GM18520 (cell line): ENCODE results near the gene MED25.

Experiments used
- ATAC-seq: cut with Tn5 transposase; IDR thresholded peaks from one replicate; pipeline ENCODE4 v1.9.1; 2021; ENCODE audit not compliant: unreplicated experiment

The MED25 gene

GRCh38 chr19:49817964-49818648, at the start of gene MED25:
TSS of gene MED25 (plus strand) at chr19:49818289. CDS start at chr19:49818342, 53 bp downstream.
- ATAC-seq = peak; percentile 53

DNA sequence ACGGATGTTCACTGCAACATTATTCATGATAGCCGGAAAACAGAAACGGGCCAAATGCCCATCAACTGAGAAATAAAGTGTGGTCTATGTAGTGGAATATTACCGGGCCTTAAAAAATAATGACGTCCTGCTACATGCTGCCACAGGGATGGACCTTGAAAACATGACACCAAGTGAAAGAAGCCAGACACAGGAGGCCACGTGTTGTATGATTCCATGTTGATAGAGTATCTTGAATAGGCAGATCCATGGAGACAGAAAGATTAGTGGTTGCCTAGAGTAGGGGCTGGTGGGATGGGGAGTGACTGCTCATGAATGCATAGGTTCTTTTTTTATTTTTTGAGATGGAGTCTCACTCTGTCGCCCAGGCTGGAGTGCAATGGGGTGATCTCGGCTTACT, 47.6 kb upstream of the MED25 start:
- no peak for ATAC-seq

- ATAC-seq = no peak
These were observed 46.4 kb upstream of the MED25 start for GRCh38 chr19:49771674-49772139.

GRCh38 chr19:49772850-49773432, 45.1 kb upstream of the MED25 start:
- no peak for ATAC-seq

- no peak for ATAC-seq
These were observed 44.3 kb upstream of the MED25 start for GRCh38 chr19:49773663-49774350.

GRCh38 chr19:49774969-49775368, 43.1 kb upstream of the MED25 start:
- no peak for ATAC-seq

DNA sequence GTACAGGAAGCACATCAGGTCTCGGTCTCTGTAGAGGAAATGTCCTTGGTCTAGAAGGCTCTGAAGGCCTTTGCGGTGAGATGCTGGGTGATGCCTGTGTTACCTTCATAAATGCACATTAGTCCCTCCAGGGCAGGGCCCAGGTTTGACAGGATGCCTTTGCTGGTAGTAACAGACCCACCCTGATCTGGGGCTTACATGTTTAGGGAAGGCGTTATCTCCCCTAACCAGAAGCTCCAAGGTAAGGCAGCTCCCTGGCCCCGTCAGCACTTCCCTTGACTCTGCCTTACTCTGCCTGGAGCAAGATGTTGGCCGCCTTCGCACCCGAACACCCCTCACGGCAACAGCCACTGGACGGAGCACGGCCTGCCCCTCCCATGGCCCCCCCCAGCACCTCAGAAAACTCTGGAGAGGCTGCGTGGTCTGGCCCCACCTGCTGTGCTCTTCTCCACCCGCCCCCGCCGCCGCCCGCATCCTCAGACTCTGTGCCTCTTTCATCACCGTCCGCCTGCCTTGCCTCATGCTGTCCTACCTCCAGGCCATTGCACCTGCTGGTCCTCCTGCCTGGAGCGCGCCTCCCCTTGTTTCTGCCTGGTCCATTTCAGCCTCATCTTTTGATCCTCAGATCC, 42.2 kb upstream of the MED25 start:
- ATAC-seq = no peak

DNA sequence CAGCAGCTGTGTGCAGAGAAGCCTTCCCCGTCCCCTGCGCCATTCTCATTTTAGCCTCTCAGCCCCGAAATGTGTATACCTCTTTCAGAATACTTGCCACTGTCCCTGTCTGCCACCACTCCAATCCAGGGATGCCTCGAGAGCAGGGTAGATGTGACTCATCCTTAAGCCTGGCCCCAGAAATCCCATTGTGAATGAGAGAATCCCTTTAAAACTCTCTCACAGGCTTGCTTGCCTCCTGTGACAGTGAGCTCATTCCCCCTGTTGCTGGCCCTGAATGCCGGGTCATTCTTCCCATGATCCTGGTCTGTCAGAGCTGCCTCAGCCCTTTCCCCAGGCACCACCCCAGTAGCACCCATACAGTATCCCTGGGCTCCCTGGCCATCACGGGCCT, 41.7 kb upstream of the MED25 start:
- no peak for ATAC-seq

DNA sequence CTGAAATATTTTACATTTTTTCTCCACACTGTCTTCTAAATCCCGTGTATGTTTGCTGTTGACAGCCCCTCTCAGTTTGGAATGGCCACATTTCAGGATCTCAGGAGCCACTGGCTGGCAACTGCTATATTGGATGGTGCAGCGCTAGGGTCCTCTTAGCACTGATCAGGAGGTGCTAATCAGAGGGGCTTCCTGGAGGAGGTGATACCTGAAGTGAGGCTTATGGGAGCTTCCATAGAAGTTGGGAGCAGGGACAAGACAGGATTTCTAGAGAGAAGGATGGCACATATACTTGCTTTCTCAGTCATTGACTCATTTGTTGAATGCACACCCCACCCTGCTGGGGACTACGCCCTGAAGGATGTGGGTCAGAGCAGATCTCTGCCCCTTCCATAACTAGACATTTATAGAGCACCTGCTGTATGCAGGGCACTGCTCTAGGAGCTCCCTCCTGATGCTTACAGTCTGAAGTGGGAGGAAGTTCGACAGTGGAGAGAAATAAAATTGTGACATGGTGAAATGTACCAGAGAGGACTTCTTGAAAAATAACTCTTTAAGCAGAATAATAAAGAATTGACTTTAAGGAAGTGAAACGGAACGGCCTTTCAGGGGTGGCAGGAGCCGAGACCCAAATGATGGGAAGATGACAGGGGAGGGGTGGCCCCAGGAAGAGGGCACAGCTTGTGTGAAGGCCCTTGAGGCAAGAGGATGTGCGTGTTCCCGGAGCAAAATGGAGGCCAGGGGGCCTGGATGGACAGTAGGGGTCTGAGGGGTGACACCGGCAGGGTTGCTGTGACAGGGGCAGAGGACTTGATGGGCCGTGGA, 38.1 kb upstream of the MED25 start:
- ATAC-seq = no peak

DNA sequence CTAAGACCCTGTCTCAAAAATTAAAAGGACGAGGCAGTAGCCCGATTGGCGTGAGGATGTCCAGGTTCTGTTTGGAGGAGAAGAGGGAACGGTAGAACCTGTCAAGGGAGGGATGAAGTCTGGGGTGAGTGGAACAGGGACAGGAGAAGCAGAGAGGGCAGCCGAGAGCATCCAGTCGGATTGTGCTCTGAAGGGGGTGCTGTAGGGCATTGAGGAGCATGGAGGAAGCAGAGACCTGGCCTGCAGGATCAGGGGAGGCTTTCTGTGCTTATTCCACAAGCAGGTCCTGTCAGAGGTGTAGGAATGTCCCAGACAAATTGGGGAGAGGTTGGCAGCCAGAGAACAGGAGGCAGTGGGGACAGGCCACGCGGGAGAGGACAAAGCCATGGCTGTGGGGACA, 37.2 kb upstream of the MED25 start:
- ATAC-seq = no peak

- no peak for ATAC-seq
These were observed 36.7 kb upstream of the MED25 start for GRCh38 chr19:49781394-49781793.

- ATAC-seq = no peak
These were observed 35.6 kb upstream of the MED25 start for GRCh38 chr19:49782515-49782914.

- ATAC-seq = no peak
These were observed 31.7 kb upstream of the MED25 start for GRCh38 chr19:49786376-49786820.

GRCh38 chr19:49787746-49788145, 30.3 kb upstream of the MED25 start:
- no peak for ATAC-seq

DNA sequence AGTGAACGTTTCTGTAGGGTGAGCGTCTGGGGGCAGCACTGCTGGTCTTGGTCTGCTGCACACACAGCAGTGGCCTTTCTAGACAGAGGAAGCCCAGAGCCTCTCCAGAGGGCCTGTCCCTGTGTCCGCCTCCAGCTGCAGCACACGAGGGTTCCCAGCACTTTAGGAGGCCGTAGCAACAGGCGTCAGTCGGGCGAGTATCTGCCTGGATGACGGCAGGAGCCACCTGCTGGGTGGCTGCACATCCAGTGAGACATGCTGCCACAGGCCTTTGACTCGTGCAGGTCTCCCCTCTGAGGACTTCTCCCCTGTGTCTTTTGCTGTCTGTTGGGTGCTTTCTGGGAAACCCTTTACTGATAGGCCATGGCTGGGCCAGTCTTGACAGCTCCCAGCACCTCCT, 29.2 kb upstream of the MED25 start:
- no peak for ATAC-seq

DNA sequence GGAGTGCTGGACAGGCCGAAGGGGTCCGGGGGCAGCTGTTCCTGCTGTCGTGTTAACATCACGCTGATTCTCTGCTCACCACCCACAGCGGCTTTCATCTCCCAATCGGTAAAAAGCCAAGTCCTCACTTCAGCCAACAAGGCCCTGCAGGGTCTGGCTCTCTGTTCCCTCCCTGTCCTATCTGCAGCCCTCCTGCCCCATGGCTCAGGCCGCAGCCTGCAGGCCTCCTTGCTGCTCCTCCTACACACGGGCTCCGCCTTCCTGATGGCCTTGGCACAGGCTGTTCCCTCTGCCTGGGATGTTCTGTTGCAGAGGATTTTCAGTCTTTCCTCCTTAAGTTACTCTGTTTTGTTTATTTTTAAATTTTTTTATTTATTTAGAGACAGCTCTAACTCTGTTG, 27.2 kb upstream of the MED25 start:
- no peak for ATAC-seq

GRCh38 chr19:49791776-49792445, 26.2 kb upstream of the MED25 start:
- no peak for ATAC-seq

DNA sequence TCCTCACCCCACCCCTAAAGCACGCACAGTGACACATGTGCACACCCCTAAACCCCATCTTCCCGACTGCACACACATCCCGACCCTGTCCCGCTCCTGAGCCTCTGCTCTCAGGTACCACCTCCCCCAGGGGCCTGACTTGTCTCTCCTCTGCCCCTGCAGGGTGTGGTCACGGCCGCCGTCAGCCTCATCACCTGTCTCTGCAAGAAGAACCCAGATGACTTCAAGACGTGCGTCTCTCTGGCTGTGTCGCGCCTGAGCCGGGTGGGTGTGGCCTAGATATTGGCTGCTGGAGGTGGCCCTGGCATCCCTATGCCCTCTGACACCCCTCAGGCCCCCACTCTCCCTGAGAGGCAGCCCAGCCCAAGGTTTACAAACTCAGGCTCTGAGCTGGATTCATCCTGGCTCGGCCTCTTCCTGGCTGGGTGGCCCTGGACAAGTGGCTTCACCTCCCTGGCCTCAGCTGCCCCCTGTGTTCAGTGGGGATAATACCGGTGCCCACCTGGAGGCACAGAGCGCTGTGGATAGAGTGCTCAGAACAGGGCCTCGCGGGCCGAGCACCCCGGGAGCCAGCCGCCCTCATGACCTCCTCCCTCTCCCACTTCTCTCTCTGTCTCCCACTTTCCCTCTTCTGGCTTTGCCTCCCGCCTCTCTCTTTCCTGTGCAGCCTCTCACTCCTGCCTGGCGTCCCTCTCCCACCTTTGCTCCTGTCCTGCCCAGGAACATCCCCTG, 25.1 kb upstream of the MED25 start:
- ATAC-seq = no peak

GRCh38 chr19:49793561-49793840, 24.6 kb upstream of the MED25 start:
- no peak for ATAC-seq

DNA sequence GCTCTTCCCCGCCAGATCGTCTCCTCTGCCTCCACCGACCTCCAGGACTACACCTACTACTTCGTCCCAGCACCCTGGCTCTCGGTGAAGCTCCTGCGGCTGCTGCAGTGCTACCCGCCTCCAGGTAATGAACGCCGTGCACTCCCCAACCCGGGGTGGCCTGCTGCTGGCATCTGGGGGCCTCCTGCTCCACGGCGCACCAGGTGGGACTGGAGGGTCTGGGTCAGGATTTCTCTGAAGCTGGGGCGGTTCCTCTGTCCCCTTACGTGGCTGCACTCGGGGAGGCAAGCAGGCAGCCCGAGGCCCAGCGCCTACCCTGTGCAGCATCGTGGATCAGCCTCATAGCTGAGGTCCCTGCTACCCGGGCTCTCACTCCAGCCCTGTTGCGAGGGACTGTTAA, 22.5 kb upstream of the MED25 start:
- no peak for ATAC-seq
